HCT116 (cell line): Measurements from ENCODE around the gene ZNF8.

ENCODE experiments used
- CEBPB ChIP-seq: IDR thresholded peaks from 2 replicates; pipeline ENCODE4 v1.6.1; 2012; ENCODE audit warnings: low read depth
- EZH2 ChIP-seq: fragments of 200-600 bp; sonication (generic); IDR thresholded peaks from 2 replicates; pipeline ENCODE4 v1.6.1; 2017; ENCODE audit warnings: antibody characterized with exemption, mixed run types
- POLR2A ChIP-seq: IDR thresholded peaks from 2 replicates; pipeline ENCODE4 v1.7.0; 2011; ENCODE audit warnings: borderline replicate concordance; ENCODE audit not compliant: insufficient read depth, insufficient read length; ENCODE audit errors: extremely low read depth
- POLR2AphosphoS5 ChIP-seq: IDR thresholded peaks from 2 replicates; pipeline ENCODE4 v1.6.1; 2011; ENCODE audit warnings: mild to moderate bottlenecking, low read depth, low read length, moderate library complexity
- TF ChIP-seq, protein P1 (sequence below), 3 experiments: fragments of 200-600 bp in 1 of 3; sonication (generic) in 1 of 3; IDR thresholded peaks in 2 of 3; conservative IDR thresholded peaks in 1 of 3; 2 replicates each; pipeline ENCODE4 v1.5.1; 2012 to 2017; ENCODE audit warnings: low read depth in 2 of 3, low read length in 2 of 3, antibody characterized with exemption in 1 of 3, borderline replicate concordance in 1 of 3, control low read depth in 1 of 3, mild to moderate bottlenecking in 1 of 3, mixed read lengths in 1 of 3, mixed run types in 1 of 3, moderate library complexity in 1 of 3; ENCODE audit not compliant: insufficient read depth in 1 of 3

DNA sequence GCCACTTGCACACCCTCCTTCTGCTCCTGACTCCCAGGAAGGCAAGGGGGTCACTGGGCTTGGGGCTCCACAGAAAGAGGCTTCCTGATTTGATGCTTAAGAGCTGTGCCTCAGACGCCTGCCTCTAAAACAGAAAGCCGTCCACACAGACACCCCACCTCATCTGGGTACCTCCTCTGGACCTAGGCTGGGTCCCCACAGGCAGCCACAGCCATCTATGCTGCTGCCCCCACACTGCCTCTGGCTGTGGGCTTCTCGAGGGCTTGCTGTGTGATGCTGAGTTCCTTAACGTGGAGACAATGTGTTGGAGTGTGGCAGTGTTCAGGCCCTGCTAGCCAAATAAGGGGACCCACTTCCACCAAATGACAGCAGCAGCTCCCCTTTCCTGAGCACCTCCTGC is 39.5 kb downstream of the ZNF8 start:
- no peak for TF ChIP-seq CEBPB
- TF ChIP-seq, protein P1, sequence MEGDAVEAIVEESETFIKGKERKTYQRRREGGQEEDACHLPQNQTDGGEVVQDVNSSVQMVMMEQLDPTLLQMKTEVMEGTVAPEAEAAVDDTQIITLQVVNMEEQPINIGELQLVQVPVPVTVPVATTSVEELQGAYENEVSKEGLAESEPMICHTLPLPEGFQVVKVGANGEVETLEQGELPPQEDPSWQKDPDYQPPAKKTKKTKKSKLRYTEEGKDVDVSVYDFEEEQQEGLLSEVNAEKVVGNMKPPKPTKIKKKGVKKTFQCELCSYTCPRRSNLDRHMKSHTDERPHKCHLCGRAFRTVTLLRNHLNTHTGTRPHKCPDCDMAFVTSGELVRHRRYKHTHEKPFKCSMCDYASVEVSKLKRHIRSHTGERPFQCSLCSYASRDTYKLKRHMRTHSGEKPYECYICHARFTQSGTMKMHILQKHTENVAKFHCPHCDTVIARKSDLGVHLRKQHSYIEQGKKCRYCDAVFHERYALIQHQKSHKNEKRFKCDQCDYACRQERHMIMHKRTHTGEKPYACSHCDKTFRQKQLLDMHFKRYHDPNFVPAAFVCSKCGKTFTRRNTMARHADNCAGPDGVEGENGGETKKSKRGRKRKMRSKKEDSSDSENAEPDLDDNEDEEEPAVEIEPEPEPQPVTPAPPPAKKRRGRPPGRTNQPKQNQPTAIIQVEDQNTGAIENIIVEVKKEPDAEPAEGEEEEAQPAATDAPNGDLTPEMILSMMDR (IDR thresholded peaks at IDR 0.05 in 2 of 3, conservative IDR thresholded peaks at IDR 0.05 in 1 of 3; ENCODE audit: borderline replicate concordance in 1 of 3, insufficient read depth in 1 of 3, low read depth in 2 of 3, low read length in 2 of 3), result no peak
- no peak for TF ChIP-seq EZH2
- TF ChIP-seq POLR2A, result no peak
- TF ChIP-seq POLR2AphosphoS5, result no peak
